HCT116 (cell line): Measurements from ENCODE around the gene PCDHA10. TPM values are rescaled to one million over a fixed set of nuclear protein-coding genes. Genes with fewer than 3 reads are reported as not detected.

Experiments used
- ATAC-seq: fragments of 200-7000 bp; cut with Tn5 transposase; 2 replicates; pipeline ENCODE4 v1.9.1; 2020; ENCODE audit warnings: mild to moderate bottlenecking, moderate library complexity
- BruUV-seq: library from RNA; stranded (reverse); fragments of 400-500 nt; replicated peaks from 2 replicates; lab custom pipeline; 2021; lab: Mats Ljungman, UMichigan
- CTCF ChIA-PET: fragments of 300-600 bp; sonication (Branson Sonifier 250); formaldehyde crosslinking; loops from one replicate; lab custom pipeline; 2021; ENCODE audit warnings: antibody characterized with exemption; lab: Charles Lee
- POLR2A ChIA-PET: fragments of 300-600, 350-600 bp; sonication (Branson Sonifier 250); formaldehyde crosslinking; loops from one replicate; lab custom pipeline; 2021; ENCODE audit warnings: antibody characterized with exemption; lab: Charles Lee
- RAD21 ChIA-PET, 2 experiments: fragments of 300-600 bp; sonication (Branson Sonifier 250); formaldehyde crosslinking; loops; one replicate each; lab custom pipeline; 2023; ENCODE audit warnings: low total read pairs in 2 of 2; ENCODE audit not compliant: uncharacterized antibody in 2 of 2, unreplicated experiment in 2 of 2, low non-redundant PET in 1 of 2; lab: Charles Lee
- DNase-seq: peaks from one replicate; pipeline ENCODE4 v3.0.0-alpha.2; 2010; ENCODE audit warnings: low read depth, low spot score
- H2AFZ ChIP-seq: fragments of 200-600 bp; shearing (Covaris generic), sonication (generic); 2 replicates; pipeline ENCODE4 v1.6.1; 2017; ENCODE audit warnings: low read depth, mixed run types, mixed read lengths, antibody characterized with exemption, low read length; ENCODE audit not compliant: poor library complexity, severe bottlenecking
- H3K27ac ChIP-seq: 2 replicates; pipeline ENCODE4 v1.5.1; 2012; ENCODE audit warnings: low read depth, low read length
- H3K27me3 ChIP-seq: fragments of 200-600 bp; sonication (generic); 2 replicates; pipeline ENCODE4 v1.6.1; 2016; ENCODE audit warnings: mixed run types, low read length, mixed read lengths; ENCODE audit not compliant: insufficient read depth
- H3K36me3 ChIP-seq, 2 experiments: fragments of 200-500 bp in 1 of 2; fragments of 200-600 bp in 1 of 2; sonication (Bioruptor generic) in 1 of 2; sonication (generic) in 1 of 2; 2 replicates each; pipeline versions ENCODE4 v1.5.1 to v1.6.1; 2014 to 2016; ENCODE audit warnings: low read length in 2 of 2, inconsistent platforms in 1 of 2, mixed read lengths in 1 of 2, mixed run types in 1 of 2; ENCODE audit not compliant: insufficient read depth in 2 of 2, control insufficient read depth in 1 of 2
- H3K4me1 ChIP-seq, 2 experiments: fragments of 200-600 bp in 1 of 2; sonication (generic) in 1 of 2; 2 replicates each; pipeline versions ENCODE4 v1.5.1 to v1.6.1; 2012 to 2017; ENCODE audit warnings: low read length in 2 of 2, inconsistent platforms in 1 of 2, mild to moderate bottlenecking in 1 of 2, mixed read lengths in 1 of 2, mixed run types in 1 of 2, moderate library complexity in 1 of 2; ENCODE audit not compliant: insufficient read depth in 2 of 2, control insufficient read depth in 1 of 2
- H3K4me2 ChIP-seq: fragments of 200-600 bp; sonication (generic); 2 replicates; pipeline ENCODE4 v1.6.1; 2017; ENCODE audit warnings: mixed run types, low read length, mixed read lengths
- H3K4me3 ChIP-seq, 2 experiments: fragments of 200-600 bp in 1 of 2; sonication (generic) in 1 of 2; replicated peaks in 1 of 2; 2 replicates each; pipeline ENCODE4 v1.5.1; 2011 to 2016; ENCODE audit warnings: low read length in 2 of 2, control low read depth in 1 of 2, low read depth in 1 of 2, mild to moderate bottlenecking in 1 of 2, mixed read lengths in 1 of 2, mixed run types in 1 of 2
- H3K79me2 ChIP-seq: fragments of 200-600 bp; sonication (generic); 2 replicates; pipeline ENCODE4 v1.6.1; 2017; ENCODE audit warnings: mild to moderate bottlenecking, mixed run types, low read length, moderate library complexity, mixed read lengths; ENCODE audit not compliant: insufficient read depth
- H3K9ac ChIP-seq: fragments of 200-600 bp; sonication (generic); 2 replicates; pipeline ENCODE4 v1.6.1; 2016; ENCODE audit warnings: low read length, mixed read lengths
- H3K9me2 ChIP-seq: fragments of 200-600 bp; sonication (generic), shearing (Covaris generic); 2 replicates; pipeline ENCODE4 v1.6.1; 2017; ENCODE audit warnings: mixed run types, mild to moderate bottlenecking, moderate library complexity; ENCODE audit not compliant: insufficient read depth
- H3K9me3 ChIP-seq, 2 experiments: fragments of 200-500 bp in 1 of 2; fragments of 200-600 bp in 1 of 2; sonication (Bioruptor generic) in 1 of 2; sonication (generic) in 1 of 2; 2 replicates each; pipeline ENCODE4 v1.6.1; 2014 to 2017; ENCODE audit warnings: low read length in 2 of 2, mixed read lengths in 2 of 2, inconsistent platforms in 1 of 2, low read depth in 1 of 2, mild to moderate bottlenecking in 1 of 2, mixed run types in 1 of 2, moderate library complexity in 1 of 2; ENCODE audit not compliant: control insufficient read depth in 1 of 2, insufficient read depth in 1 of 2
- H4K20me1 ChIP-seq: fragments of 200-600 bp; sonication (generic), shearing (Covaris generic); 2 replicates; pipeline ENCODE4 v1.6.1; 2017; ENCODE audit warnings: mixed run types, mild to moderate bottlenecking, moderate library complexity; ENCODE audit not compliant: insufficient read depth
- FOSL1 ChIP-seq: IDR thresholded peaks from 2 replicates; pipeline ENCODE4 v1.6.1; 2012; ENCODE audit warnings: low read depth
- SP1 ChIP-seq: IDR thresholded peaks from 2 replicates; pipeline ENCODE4 v1.6.1; 2012; ENCODE audit warnings: low read depth
- intact Hi-C: fragments of 100-400 bp; cut with micrococcal nuclease; formaldehyde crosslinking; loops from 2 replicates; pipeline ENCODE4 v1.10.0; 2022
- total RNA-seq: library from RNA; stranded (reverse); gene quantifications from one replicate; pipeline ENCODE4 v1.2.1, GENCODE V29; 2021; ENCODE audit not compliant: unreplicated experiment

Gene PCDHA10
- total RNA-seq, 1 experiment from 2014 or later, result 0.05 TPM

DNA sequence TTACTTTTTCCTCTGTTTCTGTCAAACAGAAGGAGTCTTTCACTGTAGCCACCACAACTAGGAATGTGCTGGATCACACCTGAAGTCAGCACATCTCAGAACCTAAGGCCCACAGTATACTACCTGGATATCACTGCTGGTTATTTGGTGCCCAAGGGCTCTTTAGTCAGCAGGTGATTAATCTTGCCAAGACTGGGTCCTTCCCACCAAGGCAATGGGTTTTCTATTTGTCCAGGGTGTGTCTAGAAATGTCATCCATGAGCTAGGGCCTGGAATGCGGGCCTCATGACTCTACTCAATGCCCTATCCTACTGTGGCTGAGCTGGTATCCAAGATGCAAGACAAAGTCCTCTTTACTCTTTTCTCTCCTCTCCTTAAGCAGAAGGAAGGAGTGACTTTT, 60.6 kb downstream of the PCDHA10 start:
- intact Hi-C loops, result no loop called here
- Histone ChIP-seq H3K27me3 (no peaks in the 10 kb centered on the region), H2AFZ (no peak overlapping the region), H3K27ac (no peak overlapping the region), H3K9me2 (no peaks in the 10 kb centered on the region), H3K79me2 (no peaks in the 10 kb centered on the region), H3K4me2 (no peak overlapping the region), H3K4me1 (no peaks in the 10 kb centered on the region), H3K4me3 (no peak overlapping the region), H3K36me3 (no peaks in the 10 kb centered on the region), H4K20me1 (no peaks in the 10 kb centered on the region), H3K9me3 (no peaks in the 10 kb centered on the region), H3K9ac (no peak overlapping the region)
- ChIA-PET CTCF (no interaction called here), POLR2A (no interaction called here), RAD21 (no interaction called here)
- TF ChIP-seq FOSL1, result no peak
- TF ChIP-seq SP1, result no peak
- DNase-seq, result no peak
- ATAC-seq, result no peak
- no TSS peak for BruUV-seq

Other genes starting within 250 kb of the PCDHA10 start
- gene CD14, start 222.7 kb upstream of the PCDHA10 start, total RNA-seq, result 0.42 TPM
- 28.0 TPM for gene TMCO6, start 216.4 kb upstream of the PCDHA10 start, total RNA-seq
- 68.3 TPM for gene NDUFA2, start 208.3 kb upstream of the PCDHA10 start, total RNA-seq
- 96.6 TPM for gene IK, start 208.1 kb upstream of the PCDHA10 start, total RNA-seq
- 37.2 TPM for gene WDR55, start 191.0 kb upstream of the PCDHA10 start, total RNA-seq
- 2.3 TPM for gene DND1, start 182.3 kb upstream of the PCDHA10 start, total RNA-seq
- 91.1 TPM for gene HARS1, start 164.5 kb upstream of the PCDHA10 start, total RNA-seq
- gene HARS2, start 164.4 kb upstream of the PCDHA10 start, total RNA-seq, result 38.8 TPM
- gene ZMAT2, start 155.4 kb upstream of the PCDHA10 start, total RNA-seq, result 55.3 TPM
- gene PCDHA1, start 69.8 kb upstream of the PCDHA10 start, total RNA-seq, result not detected
- gene PCDHA2, start 61.0 kb upstream of the PCDHA10 start, total RNA-seq, result not detected
- gene PCDHA3, start 54.8 kb upstream of the PCDHA10 start, total RNA-seq, result not detected
- gene PCDHA4, start 48.8 kb upstream of the PCDHA10 start, total RNA-seq, result not detected
- not detected for gene PCDHA5, start 34.3 kb upstream of the PCDHA10 start, total RNA-seq
- not detected for gene PCDHA6, start 27.9 kb upstream of the PCDHA10 start, total RNA-seq
- not detected for gene PCDHA7, start 21.6 kb upstream of the PCDHA10 start, total RNA-seq
- not detected for gene PCDHA8, start 14.7 kb upstream of the PCDHA10 start, total RNA-seq
- gene PCDHA9, start 7.5 kb upstream of the PCDHA10 start, total RNA-seq, result not detected
- gene PCDHA11, start 13.1 kb downstream of the PCDHA10 start, total RNA-seq, result 0.27 TPM
- gene PCDHA12, start 19.4 kb downstream of the PCDHA10 start, total RNA-seq, result not detected
- gene PCDHA13, start 26.2 kb downstream of the PCDHA10 start, total RNA-seq, result not detected
- gene PCDHAC1, start 70.4 kb downstream of the PCDHA10 start, total RNA-seq, result 1.0 TPM
- 3.2 TPM for gene PCDHAC2, start 110.6 kb downstream of the PCDHA10 start, total RNA-seq
- not detected for gene PCDHB1, start 195.5 kb downstream of the PCDHA10 start, total RNA-seq
- not detected for gene PCDHB2, start 238.7 kb downstream of the PCDHA10 start, total RNA-seq
- gene PCDHB3, start 244.6 kb downstream of the PCDHA10 start, total RNA-seq, result 0.10 TPM